Activated CD8-positive, alpha-beta memory T cell treated with anti-CD3 and anti-CD28 coated beads, Interleukin-2, amount 50 U/mL, for 24 hours (primary cell): ENCODE measurements around the gene MTMR3.

Experiments used
- DNase-seq: peaks from one replicate; pipeline ENCODE4 v3.0.0-alpha.2; 2020; ENCODE audit errors: extremely low read depth

Gene MTMR3

GRCh38 chr22:29916007-29916544 lies 33.1 kb downstream of the MTMR3 start:
- no peak for DNase-seq

- DNase-seq, result no peak
Observed at GRCh38 chr22:29917052-29917902, 34.3 kb downstream of the MTMR3 start.

- DNase-seq, result no peak
Observed at GRCh38 chr22:29925402-29925801, 42.4 kb downstream of the MTMR3 start.

GRCh38 chr22:29926057-29926456 lies 43.1 kb downstream of the MTMR3 start:
- DNase-seq, result no peak

GRCh38 chr22:29932136-29932535 lies 49.2 kb downstream of the MTMR3 start:
- no peak for DNase-seq

- no peak for DNase-seq
Observed at GRCh38 chr22:29933619-29934018, 50.6 kb downstream of the MTMR3 start.

GRCh38 chr22:29934596-29934995 lies 51.6 kb downstream of the MTMR3 start:
- no peak for DNase-seq

- DNase-seq, result no peak
Observed at GRCh38 chr22:29936186-29936585, 53.2 kb downstream of the MTMR3 start.

- no peak for DNase-seq
Observed at GRCh38 chr22:29937940-29938693, 55.1 kb downstream of the MTMR3 start.

GRCh38 chr22:29940526-29940925 lies 57.6 kb downstream of the MTMR3 start:
- no peak for DNase-seq

GRCh38 chr22:29944339-29944738 lies 61.4 kb downstream of the MTMR3 start:
- no peak for DNase-seq

- DNase-seq, result no peak
Observed at GRCh38 chr22:29945435-29945834, 62.5 kb downstream of the MTMR3 start.

GRCh38 chr22:29946220-29946619 lies 63.2 kb downstream of the MTMR3 start:
- DNase-seq, result no peak

- no peak for DNase-seq
Observed at GRCh38 chr22:29947410-29948384, 64.7 kb downstream of the MTMR3 start.

GRCh38 chr22:29948385-29948769 lies 65.4 kb downstream of the MTMR3 start:
- DNase-seq, result no peak

GRCh38 chr22:29949872-29950271 lies 66.9 kb downstream of the MTMR3 start:
- no peak for DNase-seq

- no peak for DNase-seq
Observed at GRCh38 chr22:29951791-29952413, 68.9 kb downstream of the MTMR3 start.

- no peak for DNase-seq
Observed at GRCh38 chr22:29954203-29954855, 71.4 kb downstream of the MTMR3 start.

GRCh38 chr22:29956680-29957079 lies 73.7 kb downstream of the MTMR3 start:
- no peak for DNase-seq

GRCh38 chr22:29958170-29958569 lies 75.2 kb downstream of the MTMR3 start:
- no peak for DNase-seq

GRCh38 chr22:29964776-29965175 lies 81.8 kb downstream of the MTMR3 start:
- no peak for DNase-seq
